IgD-negative memory B cell (primary cell): ENCODE measurements around the gene LOXHD1. TPM values are rescaled to one million over a fixed set of nuclear protein-coding genes. Genes with fewer than 3 reads are reported as not detected.
A peak's percentile ranks its signal among the peaks of the same experiment; 100 is the strongest.

ENCODE experiments used
- H3K27ac Mint-ChIP-seq, 3 donors: one replicate each; pipeline ENCODE4 v1.8.0; 2020 to 2022; ENCODE audit warnings: mild to moderate bottlenecking in 3 of 3, mixed read lengths in 3 of 3, moderate library complexity in 1 of 3
- H3K27me3 Mint-ChIP-seq: one replicate; pipeline ENCODE4 v1.8.0; 2021; ENCODE audit warnings: mixed read lengths
- H3K36me3 Mint-ChIP-seq: one replicate; pipeline ENCODE4 v1.8.0; 2020; ENCODE audit warnings: mild to moderate bottlenecking, mixed read lengths
- H3K4me1 Mint-ChIP-seq, 3 donors: one replicate each; pipeline ENCODE4 v1.8.0; 2020 to 2022; ENCODE audit warnings: mixed read lengths in 3 of 3, mild to moderate bottlenecking in 1 of 3
- H3K4me3 Mint-ChIP-seq, 4 donors: one replicate each; pipeline ENCODE4 v1.8.0; 2020 to 2022; ENCODE audit warnings: mild to moderate bottlenecking in 4 of 4, mixed read lengths in 4 of 4, moderate library complexity in 3 of 4
- H3K9me3 Mint-ChIP-seq, 3 donors: one replicate each; pipeline ENCODE4 v1.8.0; 2020 to 2021; ENCODE audit warnings: mixed read lengths in 3 of 3, mild to moderate bottlenecking in 1 of 3
- polyA plus RNA-seq: library from polyadenylated mRNA; unstranded; fragments of 300-500 nt; fragmentation: Illumina TruSeq; gene quantifications from one replicate; pipeline ENCODE4 v1.2.3, GENCODE V29; 2021

The LOXHD1 gene, protein sequence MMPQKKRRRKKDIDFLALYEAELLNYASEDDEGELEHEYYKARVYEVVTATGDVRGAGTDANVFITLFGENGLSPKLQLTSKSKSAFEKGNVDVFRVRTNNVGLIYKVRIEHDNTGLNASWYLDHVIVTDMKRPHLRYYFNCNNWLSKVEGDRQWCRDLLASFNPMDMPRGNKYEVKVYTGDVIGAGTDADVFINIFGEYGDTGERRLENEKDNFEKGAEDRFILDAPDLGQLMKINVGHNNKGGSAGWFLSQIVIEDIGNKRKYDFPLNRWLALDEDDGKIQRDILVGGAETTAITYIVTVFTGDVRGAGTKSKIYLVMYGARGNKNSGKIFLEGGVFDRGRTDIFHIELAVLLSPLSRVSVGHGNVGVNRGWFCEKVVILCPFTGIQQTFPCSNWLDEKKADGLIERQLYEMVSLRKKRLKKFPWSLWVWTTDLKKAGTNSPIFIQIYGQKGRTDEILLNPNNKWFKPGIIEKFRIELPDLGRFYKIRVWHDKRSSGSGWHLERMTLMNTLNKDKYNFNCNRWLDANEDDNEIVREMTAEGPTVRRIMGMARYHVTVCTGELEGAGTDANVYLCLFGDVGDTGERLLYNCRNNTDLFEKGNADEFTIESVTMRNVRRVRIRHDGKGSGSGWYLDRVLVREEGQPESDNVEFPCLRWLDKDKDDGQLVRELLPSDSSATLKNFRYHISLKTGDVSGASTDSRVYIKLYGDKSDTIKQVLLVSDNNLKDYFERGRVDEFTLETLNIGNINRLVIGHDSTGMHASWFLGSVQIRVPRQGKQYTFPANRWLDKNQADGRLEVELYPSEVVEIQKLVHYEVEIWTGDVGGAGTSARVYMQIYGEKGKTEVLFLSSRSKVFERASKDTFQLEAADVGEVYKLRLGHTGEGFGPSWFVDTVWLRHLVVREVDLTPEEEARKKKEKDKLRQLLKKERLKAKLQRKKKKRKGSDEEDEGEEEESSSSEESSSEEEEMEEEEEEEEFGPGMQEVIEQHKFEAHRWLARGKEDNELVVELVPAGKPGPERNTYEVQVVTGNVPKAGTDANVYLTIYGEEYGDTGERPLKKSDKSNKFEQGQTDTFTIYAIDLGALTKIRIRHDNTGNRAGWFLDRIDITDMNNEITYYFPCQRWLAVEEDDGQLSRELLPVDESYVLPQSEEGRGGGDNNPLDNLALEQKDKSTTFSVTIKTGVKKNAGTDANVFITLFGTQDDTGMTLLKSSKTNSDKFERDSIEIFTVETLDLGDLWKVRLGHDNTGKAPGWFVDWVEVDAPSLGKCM (N-terminal part only)
- polyA plus RNA-seq = not detected

- no peak within 1 kb of the TSS for H3K4me3 Mint-ChIP-seq
- no peaks in the 10 kb centered on the region for H3K9me3 Mint-ChIP-seq
- peaks cover 1% of the 10 kb centered on the region for H3K27me3 Mint-ChIP-seq
- no peak within 1 kb of the TSS for H3K27ac Mint-ChIP-seq
- H3K36me3 Mint-ChIP-seq = no peaks in the 10 kb centered on the region
- peaks cover 0 to 1% (median 0%) of the 10 kb centered on the region in 3 donors for H3K4me1 Mint-ChIP-seq
Measured at GRCh38 chr18:46657115-46657955, at the start of gene LOXHD1. TSS of gene LOXHD1 (minus strand) at chr18:46657220. CDS start at chr18:46657033, 187 bp downstream.

- Mint-ChIP-seq H3K27ac (peak overlapping the region in 1 of 3 donors; percentile 21), H3K9me3 (no peaks in the 10 kb centered on the region), H3K36me3 (no peaks in the 10 kb centered on the region), H3K4me3 (no peak overlapping the region), H3K4me1 (no peaks in the 10 kb centered on the region), H3K27me3 (peaks cover 5% of the 10 kb centered on the region)
Measured at GRCh38 chr18:46705521-46705920, 48.5 kb upstream of the LOXHD1 start.

GRCh38 chr18:46704816-46705215 is 47.8 kb upstream of the LOXHD1 start:
- Mint-ChIP-seq H3K4me3 (no peak overlapping the region), H3K9me3 (no peaks in the 10 kb centered on the region), H3K4me1 (no peaks in the 10 kb centered on the region), H3K27ac (no peak overlapping the region), H3K27me3 (peaks cover 5% of the 10 kb centered on the region), H3K36me3 (no peaks in the 10 kb centered on the region)

- no peak overlapping the region for H3K27ac Mint-ChIP-seq
- H3K27me3 Mint-ChIP-seq = peaks cover 5% of the 10 kb centered on the region
- H3K9me3 Mint-ChIP-seq = no peaks in the 10 kb centered on the region
- H3K4me3 Mint-ChIP-seq = no peak overlapping the region
- no peaks in the 10 kb centered on the region for H3K36me3 Mint-ChIP-seq
- no peaks in the 10 kb centered on the region for H3K4me1 Mint-ChIP-seq
Measured at GRCh38 chr18:46704189-46704588, 47.2 kb upstream of the LOXHD1 start.

DNA sequence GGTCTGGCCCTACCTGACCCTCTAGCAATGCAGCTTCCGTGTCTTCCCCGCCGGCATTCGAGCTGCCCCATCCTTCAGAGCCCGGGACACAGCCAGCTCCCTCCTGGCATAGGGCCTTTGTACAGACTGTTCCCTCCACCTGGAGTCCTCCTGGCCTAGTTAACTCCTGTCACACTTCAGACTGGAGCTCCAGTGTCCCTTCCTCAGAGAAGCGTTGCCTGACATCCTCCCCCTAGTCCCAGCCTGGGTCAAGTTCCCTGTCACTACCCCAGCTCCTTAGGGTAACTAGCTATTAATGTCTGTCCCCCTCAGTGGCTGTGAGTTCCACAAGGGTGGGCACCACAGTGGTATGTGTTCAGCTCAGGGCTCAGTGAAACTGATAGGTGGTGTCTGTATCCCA is 45.5 kb upstream of the LOXHD1 start:
- H3K27me3 Mint-ChIP-seq = peaks cover 1% of the 10 kb centered on the region
- H3K36me3 Mint-ChIP-seq = no peaks in the 10 kb centered on the region
- peaks cover 0 to 8% (median 4%) of the 10 kb centered on the region in 3 donors for H3K9me3 Mint-ChIP-seq
- H3K4me1 Mint-ChIP-seq = no peaks in the 10 kb centered on the region
- no peak overlapping the region for H3K27ac Mint-ChIP-seq
- H3K4me3 Mint-ChIP-seq = no peak overlapping the region

GRCh38 chr18:46700066-46700824 is 43.2 kb upstream of the LOXHD1 start:
- H3K9me3 Mint-ChIP-seq = peaks cover 0 to 8% (median 4%) of the 10 kb centered on the region in 3 donors
- H3K4me3 Mint-ChIP-seq = no peak overlapping the region
- H3K36me3 Mint-ChIP-seq = no peaks in the 10 kb centered on the region
- peaks cover 1% of the 10 kb centered on the region for H3K27me3 Mint-ChIP-seq
- no peaks in the 10 kb centered on the region for H3K4me1 Mint-ChIP-seq
- H3K27ac Mint-ChIP-seq = no peak overlapping the region

GRCh38 chr18:46696702-46697101 is 39.7 kb upstream of the LOXHD1 start:
- H3K27me3 Mint-ChIP-seq = peaks cover 4% of the 10 kb centered on the region
- no peaks in the 10 kb centered on the region for H3K36me3 Mint-ChIP-seq
- peaks cover 0 to 8% (median 4%) of the 10 kb centered on the region in 3 donors for H3K9me3 Mint-ChIP-seq
- no peak overlapping the region for H3K27ac Mint-ChIP-seq
- no peak overlapping the region for H3K4me3 Mint-ChIP-seq
- no peaks in the 10 kb centered on the region for H3K4me1 Mint-ChIP-seq

DNA sequence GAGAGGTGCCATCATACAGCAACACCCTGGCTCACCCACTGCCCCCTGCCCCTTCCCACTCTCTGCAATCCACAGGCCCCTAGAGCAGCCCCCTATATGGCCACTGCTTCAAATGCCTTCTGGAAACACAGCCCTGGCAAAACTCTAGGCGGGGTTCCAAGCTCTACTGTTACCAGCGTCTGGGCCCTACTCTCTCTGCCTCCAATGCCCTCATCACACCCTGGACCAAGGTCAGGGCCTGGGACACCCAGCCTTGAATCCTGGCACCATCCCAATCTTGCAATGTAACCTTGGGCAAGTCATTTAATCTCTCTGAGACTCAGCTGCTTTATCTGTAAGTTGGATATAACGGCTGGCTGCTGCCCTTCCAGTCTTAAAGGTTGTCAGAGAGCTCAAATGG is 39.2 kb upstream of the LOXHD1 start:
- peaks cover 4% of the 10 kb centered on the region for H3K27me3 Mint-ChIP-seq
- H3K4me3 Mint-ChIP-seq = no peak overlapping the region
- H3K9me3 Mint-ChIP-seq = peaks cover 0 to 8% (median 4%) of the 10 kb centered on the region in 3 donors
- peak overlapping the region in 1 of 3 donors; percentile 24 for H3K27ac Mint-ChIP-seq
- no peaks in the 10 kb centered on the region for H3K36me3 Mint-ChIP-seq
- no peaks in the 10 kb centered on the region for H3K4me1 Mint-ChIP-seq

DNA sequence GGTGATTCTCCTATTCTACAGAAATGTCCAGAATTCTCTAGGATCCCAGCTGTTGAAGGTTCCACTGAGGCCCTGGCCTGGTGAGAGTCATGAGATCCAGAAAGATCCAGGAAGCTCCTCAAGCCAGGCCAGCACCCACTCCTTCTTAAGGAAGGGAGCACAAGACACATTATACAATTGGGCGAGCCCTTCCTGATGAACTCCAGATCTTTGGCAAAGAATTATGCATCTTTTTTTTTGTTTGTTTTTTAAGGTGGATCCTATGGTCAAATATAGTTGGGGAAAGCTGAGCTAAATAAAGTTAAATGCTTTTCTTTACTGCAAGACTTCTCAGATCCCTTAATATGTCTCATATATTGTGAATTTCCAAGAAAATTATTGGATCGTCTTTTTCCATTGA is 37.0 kb upstream of the LOXHD1 start:
- Mint-ChIP-seq H3K4me1 (no peaks in the 10 kb centered on the region), H3K36me3 (no peaks in the 10 kb centered on the region), H3K27ac (no peak overlapping the region), H3K9me3 (peaks cover 0 to 8% (median 4%) of the 10 kb centered on the region in 3 donors), H3K4me3 (no peak overlapping the region), H3K27me3 (peaks cover 4% of the 10 kb centered on the region)

DNA sequence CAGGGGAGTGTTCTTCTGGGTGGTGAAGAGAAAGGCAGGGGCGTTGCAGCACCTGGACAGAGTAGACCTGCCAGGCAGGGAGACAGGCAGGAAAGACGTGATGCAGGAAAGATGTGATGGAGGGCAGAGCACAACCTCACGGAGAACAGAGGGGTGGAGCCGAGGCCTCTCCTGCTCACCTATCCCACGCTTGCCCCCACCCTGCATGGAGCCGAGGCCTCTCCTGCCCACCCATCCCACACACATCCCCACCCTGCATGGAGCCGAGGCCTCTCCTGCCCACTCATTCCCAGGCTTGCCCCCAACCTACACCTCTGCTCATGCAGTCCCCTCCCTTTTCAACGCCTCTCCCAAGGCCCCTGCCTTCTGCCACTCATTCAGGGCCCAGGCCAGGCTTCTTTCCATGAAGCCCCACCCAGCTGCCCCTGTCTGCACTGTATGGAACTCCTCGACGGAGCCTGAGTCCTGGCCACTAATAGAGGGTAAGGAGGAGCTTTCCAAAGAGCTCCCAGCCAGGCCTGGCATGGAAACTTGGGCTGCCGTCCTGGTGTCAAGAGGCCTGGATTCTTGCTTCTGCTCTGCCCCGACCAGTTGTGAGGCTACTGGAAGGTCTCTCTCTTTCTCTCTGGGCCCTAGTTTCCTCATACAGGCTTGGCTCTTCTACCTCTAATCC is 32.0 kb upstream of the LOXHD1 start:
- Mint-ChIP-seq H3K4me1 (no peaks in the 10 kb centered on the region), H3K36me3 (no peaks in the 10 kb centered on the region), H3K27me3 (peaks cover 3% of the 10 kb centered on the region), H3K9me3 (no peaks in the 10 kb centered on the region), H3K4me3 (no peak overlapping the region), H3K27ac (no peak overlapping the region)

DNA sequence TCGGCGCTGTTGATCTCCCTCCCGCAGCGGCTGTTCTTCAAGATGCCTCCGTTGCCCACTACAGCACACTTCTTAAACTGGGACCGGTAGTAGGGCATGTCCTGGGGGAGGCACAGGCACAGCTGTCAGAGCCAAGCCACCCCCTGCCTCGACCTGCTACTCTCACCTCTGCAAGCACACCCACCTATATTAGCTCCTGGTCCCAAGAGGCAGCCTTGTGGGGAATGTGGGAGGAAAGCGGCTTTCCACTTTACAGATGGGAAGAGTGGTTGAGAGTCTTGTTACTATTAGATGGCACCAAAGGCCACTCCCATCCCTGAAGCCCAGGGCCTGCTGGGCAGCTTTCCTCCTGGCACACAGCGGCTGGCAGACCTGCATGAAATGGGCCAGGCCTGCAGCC is 29.2 kb upstream of the LOXHD1 start:
- no peaks in the 10 kb centered on the region for H3K9me3 Mint-ChIP-seq
- peaks cover 2% of the 10 kb centered on the region for H3K36me3 Mint-ChIP-seq
- no peak overlapping the region for H3K4me3 Mint-ChIP-seq
- no peaks in the 10 kb centered on the region for H3K4me1 Mint-ChIP-seq
- H3K27me3 Mint-ChIP-seq = no peaks in the 10 kb centered on the region
- no peak overlapping the region for H3K27ac Mint-ChIP-seq

GRCh38 chr18:46683252-46683651 is 26.2 kb upstream of the LOXHD1 start:
- H3K36me3 Mint-ChIP-seq = peaks cover 3% of the 10 kb centered on the region
- H3K9me3 Mint-ChIP-seq = no peaks in the 10 kb centered on the region
- no peaks in the 10 kb centered on the region for H3K4me1 Mint-ChIP-seq
- no peak overlapping the region for H3K4me3 Mint-ChIP-seq
- no peaks in the 10 kb centered on the region for H3K27me3 Mint-ChIP-seq
- no peak overlapping the region for H3K27ac Mint-ChIP-seq
